GM18907 (cell line): ENCODE data around the gene LBX2.

Source experiments
- ATAC-seq: cut with Tn5 transposase; IDR thresholded peaks from one replicate; pipeline ENCODE4 v1.9.1; 2021; ENCODE audit warnings: mild to moderate bottlenecking, moderate library complexity; ENCODE audit not compliant: unreplicated experiment

LBX2 gene

DNA sequence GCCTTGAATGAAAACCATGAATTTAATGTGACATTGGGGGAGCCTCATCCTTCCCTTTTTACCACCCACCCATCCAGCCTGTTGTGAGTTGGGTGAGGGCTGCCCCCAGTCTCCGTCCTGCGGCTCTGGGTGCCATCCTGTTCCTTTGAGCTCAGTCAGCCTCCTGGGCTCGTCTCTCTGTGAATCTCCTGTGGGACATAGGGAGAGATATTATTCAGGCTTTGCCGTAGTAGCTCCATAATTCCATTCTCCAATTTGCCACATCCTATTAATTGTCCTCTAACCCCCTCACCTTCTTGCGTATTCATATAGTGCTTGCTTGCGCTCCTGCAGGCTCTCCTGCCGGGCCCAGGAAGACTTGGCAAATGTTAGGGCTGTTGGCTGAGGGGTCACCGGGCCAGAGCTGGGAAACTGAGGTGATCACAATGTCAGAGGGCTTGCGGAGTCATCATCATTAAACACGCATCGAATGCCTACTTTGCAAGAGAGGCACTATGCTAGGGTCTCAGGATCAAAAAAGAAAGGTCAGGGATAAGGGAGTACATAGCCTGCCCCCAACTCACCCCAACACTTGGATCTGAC is 27.3 kb upstream of the LBX2 start:
- no peak for ATAC-seq

DNA sequence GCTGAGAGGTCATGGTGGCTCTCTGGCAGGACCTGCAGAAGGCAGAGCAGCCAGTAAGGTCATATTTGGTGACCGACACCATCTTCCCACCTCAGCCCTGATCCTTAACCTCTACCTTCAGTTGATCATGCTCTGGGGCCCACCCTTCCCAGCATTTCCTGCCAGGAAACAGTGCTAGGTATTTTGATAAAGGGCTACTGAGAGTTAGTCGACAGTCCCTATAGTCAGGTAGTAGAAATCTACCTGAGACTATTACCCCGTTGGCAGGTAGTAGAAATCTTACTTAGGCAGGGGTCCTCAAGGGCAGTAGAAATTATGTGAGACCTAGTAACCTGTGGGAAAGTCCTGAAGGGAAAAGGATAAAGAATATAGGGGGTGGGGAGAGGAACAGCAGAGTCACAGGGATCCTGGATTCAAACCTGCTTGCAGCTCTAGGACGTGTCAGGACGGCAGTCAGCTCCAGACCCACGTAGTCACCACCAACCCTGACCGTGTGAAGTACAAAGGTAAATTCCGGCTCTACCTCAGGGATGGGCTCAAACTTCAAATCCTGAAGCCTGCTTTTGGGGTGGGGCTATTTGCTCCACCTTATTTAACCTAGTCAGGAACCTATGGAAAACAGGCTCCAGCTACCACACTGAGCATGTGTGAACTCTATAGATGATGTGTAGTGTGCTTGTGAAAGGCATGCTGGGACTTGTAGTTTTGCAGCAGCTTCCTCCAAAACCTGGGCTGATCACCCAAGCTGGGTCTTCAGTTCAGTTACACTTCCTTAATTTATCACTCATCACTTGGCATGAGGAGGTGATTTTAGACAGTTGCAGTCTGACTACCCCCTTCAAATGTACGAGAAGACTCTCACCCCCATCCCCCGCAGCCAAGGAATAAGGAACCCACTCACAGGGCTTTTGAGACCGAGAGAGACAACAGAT is 26.6 kb upstream of the LBX2 start, which contains the start of gene DQX1:
DQX1 (minus strand) TSS at position 515 of the 932 bp plus-strand sequence; CDS start at position 13, 502 bp downstream.
- ATAC-seq, result no peak

DNA sequence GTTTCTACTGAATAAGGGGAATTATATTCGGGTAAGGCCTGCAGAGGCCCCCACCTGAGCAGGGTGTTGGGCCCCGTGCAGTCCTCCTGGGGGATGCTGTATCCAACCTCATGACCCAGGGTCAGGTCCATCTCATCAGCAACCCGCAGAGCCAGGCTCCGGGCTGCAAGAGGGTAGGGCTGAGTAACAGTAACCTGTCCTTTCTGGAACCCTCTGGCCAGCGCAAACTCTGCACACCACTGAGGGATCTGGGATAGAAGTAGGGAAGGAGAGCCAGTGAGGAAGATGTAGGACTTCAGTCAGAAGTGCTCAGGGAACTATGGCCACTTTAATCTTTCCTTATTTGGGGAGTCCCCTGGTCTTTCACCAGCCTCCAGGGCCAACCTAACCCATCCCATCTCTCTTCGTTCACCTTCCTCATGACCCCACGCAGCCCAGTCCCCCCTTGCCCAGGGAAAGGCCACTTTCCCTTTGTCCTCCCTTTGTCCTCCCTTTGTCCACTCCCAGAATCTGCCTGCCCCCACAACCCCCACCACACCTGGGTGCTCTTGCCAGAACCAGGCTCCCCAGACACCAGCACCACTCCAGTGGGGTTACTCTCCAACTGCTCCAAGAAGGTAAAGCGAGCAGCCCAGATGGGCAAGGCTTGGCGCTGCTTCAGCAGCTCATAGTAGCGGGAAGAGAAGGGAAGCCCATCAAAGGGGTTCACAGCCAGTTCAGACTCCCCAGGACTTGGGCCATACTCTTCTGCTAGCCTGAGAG is 25.7 kb upstream of the LBX2 start:
- no peak for ATAC-seq

DNA sequence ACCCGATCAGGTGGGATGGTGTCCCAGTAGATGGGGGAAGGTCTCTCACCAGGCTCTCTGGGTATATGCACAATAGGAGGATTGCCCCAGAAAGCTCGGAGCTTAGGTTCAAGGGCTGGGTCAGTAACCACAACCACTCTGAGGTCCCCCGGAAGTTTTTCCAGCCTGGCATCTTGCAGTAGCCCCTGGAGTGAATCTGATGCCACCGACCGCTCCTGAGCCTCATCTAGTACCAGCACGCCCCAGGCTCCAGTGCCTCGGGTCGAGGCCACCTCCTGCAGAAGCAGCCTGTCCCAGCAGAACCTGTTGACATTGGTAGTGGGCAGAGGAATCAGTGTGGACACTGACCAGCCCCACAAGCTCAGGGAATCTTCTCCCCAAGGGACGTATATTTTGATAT is 24.6 kb upstream of the LBX2 start:
- no peak for ATAC-seq

DNA sequence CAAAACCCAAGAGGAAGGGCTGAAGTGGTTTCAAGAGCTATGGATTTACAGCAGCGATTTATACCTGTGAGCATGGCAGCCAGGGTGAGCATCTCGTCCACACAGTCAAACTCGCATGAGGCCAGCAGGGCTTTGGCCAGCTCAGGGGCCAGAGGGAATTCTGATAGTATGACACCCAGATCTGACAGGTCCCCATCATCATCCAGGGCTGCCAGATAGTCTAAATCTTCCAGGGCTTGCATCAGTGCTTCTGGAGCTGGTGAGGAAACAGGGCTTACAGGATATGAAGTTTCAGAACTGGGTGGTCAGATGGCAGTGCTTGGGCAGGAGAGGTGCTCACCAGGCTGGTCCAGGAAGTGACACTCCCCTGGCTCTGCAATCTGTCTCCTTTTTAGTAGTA is 23.1 kb upstream of the LBX2 start:
- no peak for ATAC-seq

DNA sequence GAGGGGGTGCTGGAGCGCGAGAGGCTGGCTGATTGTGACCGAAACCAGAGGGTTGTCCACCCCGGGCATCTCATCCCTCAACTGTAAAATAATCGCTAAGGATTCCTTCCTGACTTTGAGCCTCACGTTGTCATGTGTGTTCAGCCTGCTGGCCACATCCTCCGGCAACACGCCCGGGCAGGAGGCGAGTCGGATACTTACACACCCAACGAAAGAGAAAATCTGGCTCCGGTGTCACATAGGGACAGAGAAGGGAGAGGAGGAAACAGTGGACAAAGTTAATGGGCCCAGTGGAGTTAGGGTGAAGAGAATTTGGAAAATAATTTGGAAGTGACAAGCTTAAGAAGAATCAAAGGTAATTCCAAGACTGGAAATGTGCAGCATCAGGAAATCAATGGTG is 17.2 kb upstream of the LBX2 start:
- ATAC-seq, result no peak

DNA sequence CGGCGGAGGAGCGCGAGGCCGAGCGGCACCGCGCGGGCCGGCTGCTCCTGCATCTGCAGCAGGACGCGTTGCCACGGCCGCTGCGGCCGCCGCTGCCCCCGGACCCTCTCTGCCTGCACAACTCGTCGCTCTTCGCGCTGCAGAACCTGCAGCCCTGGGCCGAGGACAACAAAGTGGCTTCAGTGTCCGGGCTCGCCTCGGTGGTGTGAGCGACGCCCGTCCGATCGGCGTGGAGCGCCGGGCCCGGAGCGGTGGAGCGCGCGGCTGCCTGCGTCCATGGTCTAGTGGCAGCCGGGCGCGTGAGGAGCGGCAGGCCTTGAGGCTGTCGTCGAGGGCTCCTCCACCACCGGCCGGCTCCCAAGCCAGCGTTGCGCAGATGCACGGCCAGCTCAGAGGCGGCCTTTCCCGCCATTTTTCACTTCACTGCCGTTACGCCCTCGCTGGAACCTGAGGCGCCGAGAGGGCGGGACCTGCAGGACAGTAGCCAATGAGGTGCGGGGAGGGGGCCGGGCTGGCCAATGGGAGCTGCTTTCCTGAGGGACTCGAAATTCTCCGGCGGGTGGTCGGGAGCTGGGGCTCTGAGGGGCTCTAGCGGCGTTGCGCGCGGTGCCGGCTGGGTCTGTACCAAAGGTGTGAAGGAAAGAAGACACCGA is 16.7 kb upstream of the LBX2 start:
- ATAC-seq, result peak; percentile 64

DNA sequence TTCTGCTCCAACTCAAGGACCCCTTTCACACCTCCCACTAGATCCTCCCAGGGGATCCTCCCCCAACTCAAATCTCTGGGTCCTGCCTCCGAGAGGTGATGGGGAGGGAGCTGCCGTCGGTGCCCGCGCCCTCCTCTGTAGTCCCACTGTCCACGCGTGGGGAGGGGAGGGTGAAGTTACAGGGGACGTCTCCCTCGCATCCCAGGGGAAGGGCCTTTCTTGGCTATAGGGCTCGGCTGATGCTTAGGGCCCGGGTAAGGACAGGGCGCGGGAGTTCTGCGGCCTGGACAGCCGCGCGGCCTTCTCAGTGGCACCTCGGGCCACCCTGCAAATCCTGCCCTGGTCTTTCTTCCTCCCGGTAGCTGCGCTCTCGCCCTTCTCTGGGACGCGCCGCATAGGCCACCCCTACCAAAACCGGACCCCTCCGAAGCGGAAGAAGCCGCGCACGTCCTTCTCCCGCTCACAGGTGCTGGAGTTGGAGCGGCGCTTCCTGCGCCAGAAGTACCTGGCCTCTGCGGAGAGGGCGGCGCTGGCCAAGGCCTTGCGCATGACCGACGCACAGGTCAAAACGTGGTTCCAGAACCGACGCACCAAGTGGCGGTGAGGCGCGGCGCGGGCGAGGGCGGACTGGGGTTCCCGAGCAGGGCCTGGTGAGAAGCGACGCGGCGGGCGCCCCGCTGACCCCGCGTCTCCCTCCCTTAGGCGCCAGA is 16.0 kb upstream of the LBX2 start:
- ATAC-seq, result peak; percentile 14

DNA sequence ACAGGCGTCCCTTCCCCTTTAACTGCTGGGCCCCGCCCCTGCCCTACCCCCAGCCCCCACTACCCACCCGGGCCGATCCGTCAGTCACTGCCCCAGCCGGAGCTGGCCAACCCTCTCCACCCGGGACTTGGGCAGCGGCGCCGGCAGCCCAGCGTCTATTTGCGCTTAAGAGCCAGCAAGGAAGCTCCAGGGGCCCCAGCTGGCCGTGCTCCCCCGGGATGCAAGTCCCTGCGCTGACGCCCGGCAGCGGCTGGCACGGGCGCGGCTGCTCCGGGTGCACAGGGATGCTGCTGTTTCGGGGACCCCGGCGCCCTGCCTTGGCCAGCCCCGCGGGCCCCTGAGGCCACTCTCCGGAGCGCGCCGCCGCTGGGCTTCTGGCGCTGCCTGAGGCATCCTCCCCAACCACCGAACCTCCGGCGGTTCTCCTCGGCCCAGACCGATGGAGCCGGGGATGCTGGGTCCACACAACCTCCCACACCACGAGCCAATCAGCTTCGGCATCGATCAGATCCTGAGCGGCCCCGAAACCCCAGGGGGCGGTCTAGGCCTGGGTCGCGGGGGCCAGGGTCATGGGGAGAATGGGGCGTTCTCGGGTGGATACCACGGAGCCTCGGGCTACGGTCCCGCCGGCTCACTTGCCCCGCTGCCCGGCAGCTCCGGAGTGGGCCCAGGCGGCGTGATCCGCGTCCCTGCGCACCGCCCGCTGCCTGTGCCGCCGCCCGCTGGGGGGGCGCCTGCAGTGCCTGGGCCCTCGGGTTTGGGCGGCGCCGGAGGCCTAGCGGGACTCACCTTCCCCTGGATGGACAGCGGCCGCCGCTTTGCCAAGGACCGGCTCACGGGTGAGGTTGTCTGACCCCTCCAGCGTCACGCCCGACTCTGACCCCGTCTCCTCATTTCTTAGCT is 15.2 kb upstream of the LBX2 start, which contains the start of gene TLX2:
TLX2 (plus strand) TSS at position 83 of the 903 bp plus-strand sequence; CDS start at position 440, 357 bp downstream.
- ATAC-seq, result no peak

DNA sequence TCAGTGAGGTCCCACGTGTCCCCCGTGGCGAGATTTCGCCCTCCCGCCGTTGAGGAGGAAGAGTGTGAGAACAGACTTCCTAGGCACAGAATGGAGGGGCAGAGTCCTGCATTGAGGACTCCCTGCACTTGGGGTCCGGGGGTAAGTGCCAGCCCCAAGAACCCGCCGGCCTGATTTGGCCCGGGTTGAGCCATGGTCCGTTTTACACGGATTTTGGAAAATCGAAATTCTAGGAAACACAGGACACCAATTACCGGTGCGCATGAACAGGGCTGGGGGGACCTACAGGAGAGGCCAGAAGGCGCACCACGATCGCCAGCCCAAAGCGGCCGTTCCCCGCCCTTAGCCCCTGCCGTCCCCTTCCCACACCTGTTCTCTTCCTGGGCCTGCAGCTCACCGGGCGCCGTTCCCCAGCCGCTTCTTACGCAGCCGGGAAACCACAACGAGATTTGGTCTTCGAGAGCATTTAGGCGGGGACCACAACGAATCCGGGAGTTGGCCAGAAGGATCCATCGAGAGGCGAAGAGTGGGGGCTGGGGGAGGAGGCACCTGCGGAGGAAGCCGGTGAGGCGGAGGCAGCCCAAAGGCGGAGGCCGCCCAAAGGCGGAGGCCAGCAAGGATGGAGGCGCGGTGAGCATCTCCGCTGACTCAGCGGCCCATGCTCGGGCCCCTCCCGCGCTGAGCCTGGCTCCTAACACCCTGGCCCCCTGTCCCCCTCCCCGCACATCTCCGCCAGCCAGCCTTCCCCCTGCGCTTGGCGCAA is 14.4 kb upstream of the LBX2 start:
- no peak for ATAC-seq

DNA sequence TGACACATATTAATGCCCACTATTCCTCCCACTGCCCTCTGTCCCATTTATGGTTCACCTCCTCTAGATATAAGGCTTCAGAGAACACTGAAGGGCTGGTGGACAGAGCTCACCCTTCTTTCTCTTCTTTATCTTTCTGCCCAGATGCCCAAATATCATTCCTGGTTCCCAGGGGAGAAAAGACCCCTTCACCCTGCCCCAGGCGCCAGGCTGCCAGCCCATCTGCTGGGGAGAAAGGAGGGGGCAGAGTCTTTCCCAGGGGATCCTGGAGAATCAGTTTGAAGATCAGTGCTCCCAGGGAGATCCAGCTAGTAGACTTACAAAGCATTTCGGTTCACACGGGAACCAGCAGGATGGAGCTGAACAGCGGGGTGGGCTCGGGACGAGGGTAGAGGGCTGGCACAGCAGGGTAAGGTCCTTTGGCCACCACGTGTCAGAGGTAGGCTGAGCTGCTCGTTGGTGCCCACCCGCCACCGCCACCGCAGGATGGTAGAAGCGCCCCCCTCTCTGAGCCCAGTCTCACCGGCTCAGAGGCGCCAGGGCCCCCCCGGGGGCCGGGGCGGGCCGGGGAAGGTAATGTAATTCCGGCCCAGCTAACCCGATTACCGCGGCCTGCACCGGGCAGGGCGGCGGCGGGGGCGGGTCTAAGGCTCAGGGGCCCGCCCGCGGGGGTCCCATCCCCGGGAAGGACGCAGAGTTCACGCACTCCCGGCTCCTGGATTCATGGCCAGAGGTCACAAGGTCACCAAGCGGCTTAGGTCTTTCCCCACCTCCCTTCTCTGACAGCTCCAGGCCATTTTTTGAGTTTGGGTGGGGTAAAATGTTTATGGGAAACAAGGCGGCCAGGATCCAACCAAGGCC is 13.6 kb upstream of the LBX2 start:
- ATAC-seq, result no peak

DNA sequence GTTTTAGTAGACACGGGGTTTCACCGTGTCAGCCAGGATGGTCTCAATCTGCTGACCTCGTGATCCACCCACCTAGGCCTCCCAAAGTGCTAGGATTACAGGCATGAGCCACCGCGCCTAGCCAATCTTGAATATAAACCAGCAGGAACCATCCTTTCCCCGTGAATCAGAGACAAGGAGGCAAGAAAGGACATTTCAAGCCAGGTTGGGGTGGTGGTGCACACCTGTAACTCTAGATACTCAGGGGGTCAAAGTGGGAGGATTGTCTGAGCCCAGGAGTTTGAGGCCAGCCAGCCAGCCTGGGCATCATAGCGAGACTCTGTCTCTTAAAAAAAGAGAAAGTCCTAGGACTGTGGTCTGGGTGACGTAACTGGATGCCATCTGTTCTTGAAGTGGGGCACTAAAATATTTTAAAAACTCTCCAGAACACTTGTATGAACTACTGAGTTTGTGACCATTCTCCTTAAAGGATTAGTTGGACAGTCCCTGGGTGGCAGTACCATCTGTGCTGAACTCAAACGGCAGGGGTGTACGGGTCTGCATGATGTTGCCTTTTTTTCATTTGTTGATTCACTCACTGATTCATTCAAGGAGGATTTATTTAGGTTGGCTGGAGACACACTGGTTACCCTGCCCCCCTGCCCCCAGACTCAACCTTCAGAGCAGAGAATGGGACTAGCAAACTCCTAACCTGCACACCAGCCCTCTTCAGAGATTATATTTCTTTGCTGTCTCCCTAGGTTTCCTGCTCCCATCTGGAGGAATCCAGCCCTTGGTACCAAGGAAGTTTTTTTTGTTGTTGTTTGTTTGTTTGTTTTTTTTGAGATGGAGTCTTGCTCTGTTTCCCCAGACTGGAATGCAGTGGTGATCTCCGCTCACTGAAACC is 11.9 kb upstream of the LBX2 start:
- ATAC-seq, result no peak

DNA sequence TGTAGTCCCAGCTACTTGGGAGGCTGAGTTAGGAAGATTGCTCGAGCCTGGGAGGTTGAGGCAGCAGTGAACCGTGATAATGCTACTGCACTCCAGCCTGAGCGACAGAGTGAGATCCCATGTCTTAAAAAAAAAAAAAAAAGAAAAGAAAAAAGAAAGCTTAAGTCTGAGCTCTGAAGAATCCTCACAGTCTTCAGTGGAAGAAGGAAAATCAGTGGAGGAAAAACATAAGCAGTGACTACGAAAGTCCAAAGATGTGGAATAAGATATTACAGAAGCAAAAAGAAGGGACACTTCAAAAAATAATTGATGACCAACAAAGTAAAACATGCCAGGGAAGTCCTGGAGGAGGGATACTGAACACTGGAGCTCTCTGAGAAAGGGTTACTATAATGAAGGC is 10.9 kb upstream of the LBX2 start:
- no peak for ATAC-seq

DNA sequence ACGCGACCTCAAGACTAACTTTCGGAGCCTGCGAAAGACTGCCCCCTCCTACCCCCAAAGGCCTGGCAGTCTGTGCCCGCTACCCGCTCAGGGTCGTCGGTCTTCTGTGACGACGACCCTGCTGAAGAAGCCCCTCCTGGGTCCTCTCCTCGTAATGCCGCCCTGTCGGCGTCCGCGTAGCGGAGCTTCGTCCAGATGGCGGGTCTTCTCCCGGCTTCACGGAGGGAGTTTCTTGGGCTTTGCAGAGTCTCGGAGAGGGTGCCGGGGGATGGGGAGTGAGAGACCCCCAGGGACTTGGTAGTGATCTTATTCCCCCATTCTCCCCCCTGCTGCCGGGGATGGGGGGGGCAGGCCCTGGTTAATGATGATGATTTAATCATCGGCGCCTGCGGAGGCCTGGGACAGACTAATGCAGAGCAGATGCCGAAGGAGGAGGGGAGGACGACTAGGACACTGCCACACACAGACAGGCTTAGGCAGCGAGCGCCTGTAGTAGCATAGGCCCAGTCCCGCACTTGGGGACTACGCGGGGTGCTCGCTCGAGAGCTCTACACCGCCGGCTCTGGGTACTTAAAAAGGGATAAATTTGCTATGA is 8.6 kb upstream of the LBX2 start:
- ATAC-seq, result peak; percentile 21

DNA sequence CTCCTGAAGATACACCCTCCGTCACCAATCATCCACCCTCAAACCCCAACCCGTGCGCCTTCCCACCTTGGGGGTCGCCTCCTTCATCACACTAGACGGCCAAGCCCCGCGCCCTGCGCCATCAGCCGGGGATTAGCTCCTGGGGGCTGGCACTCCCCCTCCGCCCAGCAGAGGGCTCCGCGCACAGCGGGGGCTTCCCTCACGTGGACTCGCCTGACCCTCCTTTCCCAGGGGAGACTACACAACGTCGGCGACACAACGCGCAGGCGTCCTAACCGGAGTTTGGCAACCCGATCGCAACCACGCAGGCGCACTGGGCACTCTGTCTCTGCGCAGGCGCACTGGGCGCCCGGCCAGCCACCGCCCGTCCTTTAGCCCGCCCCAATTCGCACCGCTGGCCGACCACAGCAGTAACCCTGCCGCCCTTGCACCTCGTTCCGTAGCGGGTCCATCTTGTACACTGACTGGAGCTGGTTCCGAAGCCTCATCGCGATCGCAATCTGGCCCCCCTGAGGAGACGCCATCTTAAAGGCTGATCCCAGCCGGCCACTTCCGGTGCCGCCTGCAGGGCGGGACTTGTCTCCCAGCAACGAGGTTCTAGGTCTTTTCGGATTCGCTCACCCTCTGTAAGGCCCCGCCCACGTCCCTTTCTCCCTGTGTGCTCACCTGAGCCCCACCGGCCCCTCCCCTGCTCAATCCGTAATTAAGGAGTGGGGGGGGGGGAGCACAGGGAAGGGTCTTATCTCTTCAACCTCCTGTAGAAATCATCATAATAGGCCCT is 7.9 kb upstream of the LBX2 start, which contains the start of gene PCGF1:
PCGF1 (minus strand) TSS at position 551 of the 781 bp plus-strand sequence; CDS start at position 524, 27 bp downstream.
- ATAC-seq, result peak; percentile 93
